ENCODE results near the gene DMD.

DMD gene

GRCh38 chrX:31629195-31629594 lies 1582.2 kb downstream of the DMD start:
- TF ChIP-seq CTCF (conservative IDR thresholded peaks at IDR 0.05; ENCODE audit: low read depth, low read length), result no peak
- no peak overlapping the region for H3K4me3 ChIP-seq (ENCODE audit: low read depth, low read length)
- no peak for DNase-seq (ENCODE audit: low read depth)

- peak; percentile 93 for DNase-seq (ENCODE audit: low read depth)
- no peak for TF ChIP-seq CTCF (conservative IDR thresholded peaks at IDR 0.05; ENCODE audit: low read depth, low read length)
- H3K4me3 ChIP-seq (ENCODE audit: low read depth, low read length), result no peak overlapping the region
Measured at GRCh38 chrX:31609130-31609529, 1602.2 kb downstream of the DMD start.

- no peak overlapping the region for H3K4me3 ChIP-seq (ENCODE audit: low read depth, low read length)
- no peak for DNase-seq (ENCODE audit: low read depth)
- TF ChIP-seq CTCF (conservative IDR thresholded peaks at IDR 0.05; ENCODE audit: low read depth, low read length), result no peak
Measured at GRCh38 chrX:31608638-31609037, 1602.7 kb downstream of the DMD start.

GRCh38 chrX:31606771-31607170 lies 1604.6 kb downstream of the DMD start:
- H3K4me3 ChIP-seq (ENCODE audit: low read depth, low read length), result no peak overlapping the region
- no peak for DNase-seq (ENCODE audit: low read depth)
- no peak for TF ChIP-seq CTCF (conservative IDR thresholded peaks at IDR 0.05; ENCODE audit: low read depth, low read length)

GRCh38 chrX:31604629-31605221 lies 1606.6 kb downstream of the DMD start:
- no peak overlapping the region for H3K4me3 ChIP-seq (ENCODE audit: low read depth, low read length)
- TF ChIP-seq CTCF (conservative IDR thresholded peaks at IDR 0.05; ENCODE audit: low read depth, low read length), result no peak
- DNase-seq (ENCODE audit: low read depth), result no peak

- TF ChIP-seq CTCF (conservative IDR thresholded peaks at IDR 0.05; ENCODE audit: low read depth, low read length), result no peak
- peak; percentile 87 for DNase-seq (ENCODE audit: low read depth)
Measured at GRCh38 chrX:31603411-31604120, 1607.8 kb downstream of the DMD start.

GRCh38 chrX:31600823-31601222 lies 1610.5 kb downstream of the DMD start:
- no peak overlapping the region for H3K4me3 ChIP-seq (ENCODE audit: low read depth, low read length)
- TF ChIP-seq CTCF (conservative IDR thresholded peaks at IDR 0.05; ENCODE audit: low read depth, low read length), result no peak

More at GRCh38 chrX:31603411-31604120, 1607.8 kb downstream of the DMD start:
- H3K4me3 ChIP-seq (ENCODE audit: low read depth, low read length), result no peak overlapping the region

More at GRCh38 chrX:31600823-31601222, 1610.5 kb downstream of the DMD start:
- DNase-seq (ENCODE audit: low read depth), result no peak
